Measurements from ENCODE around the gene SIGMAR1. TPM values are rescaled to one million over a fixed set of nuclear protein-coding genes. Genes with fewer than 3 reads are reported as not detected.
A peak's percentile ranks its signal among the peaks of the same experiment; 100 is the strongest.

SIGMAR1 gene
- total and polyA plus RNA-seq, 3 donors from 2014 or later = 50.3 to 92.4 (median 87.1) TPM

DNA sequence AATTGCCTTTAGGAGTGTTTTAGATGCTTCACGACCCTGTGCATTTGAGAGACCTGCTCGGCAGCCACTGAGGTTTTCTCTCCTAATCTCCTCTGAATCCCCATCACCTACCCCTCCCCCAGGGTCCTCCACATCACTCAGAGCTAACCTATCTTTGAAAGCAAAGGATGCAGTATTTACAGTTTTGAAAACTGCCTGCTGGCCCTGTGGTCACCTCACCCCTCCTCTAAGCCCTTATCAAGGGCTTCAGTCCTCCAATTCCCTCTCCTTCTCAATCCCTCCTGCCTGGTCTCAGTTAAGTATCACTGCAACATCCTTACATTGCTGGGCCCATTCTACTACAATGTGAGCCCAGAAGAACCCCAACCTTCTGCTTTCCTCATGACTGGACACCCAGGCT, 30.3 kb downstream of the SIGMAR1 start:
- DNase-seq = no peak
- TF ChIP-seq POLR2A (IDR thresholded peaks at IDR 0.05) (no peak), CTCF (IDR thresholded peaks at IDR 0.05) (no peak)
- Histone ChIP-seq H3K4me1 (peaks cover 7% of the 10 kb centered on the region), H3K4me3 (no peak overlapping the region), H3K36me3 (ENCODE audit: low read depth, missing control alignments) (no peaks in the 10 kb centered on the region), H3K27me3 (no peaks in the 10 kb centered on the region), H3K9me3 (no peaks in the 10 kb centered on the region), H3K27ac (no peak overlapping the region)
- 69 to 78% methylated on average over 2 of the region's 2 CpGs for WGBS, 2 donors
- intact Hi-C loops (cut with DNase I; ENCODE audit: low total_unique reads) = no loop called here

DNA sequence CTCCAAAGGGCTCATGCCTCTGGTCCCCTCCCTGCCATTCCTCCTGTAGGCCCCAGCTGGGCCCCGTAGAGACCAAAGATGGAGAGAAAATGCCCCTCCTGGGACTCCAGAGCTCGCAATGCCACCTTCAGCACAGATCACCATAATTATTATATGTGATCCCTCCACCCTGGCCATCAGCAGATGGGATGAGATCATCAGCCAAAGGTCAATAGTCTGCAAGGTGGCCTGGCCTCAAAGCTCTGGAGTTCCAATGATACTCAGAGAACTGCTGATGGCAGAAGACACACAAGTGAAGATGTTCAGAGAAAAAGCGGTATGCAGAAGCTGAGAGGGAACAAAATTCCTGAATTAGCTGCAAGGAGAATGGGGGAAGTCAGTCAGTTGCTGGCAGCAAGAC, 30.7 kb downstream of the SIGMAR1 start:
- no peak overlapping the region for H3K4me3 ChIP-seq
- intact Hi-C loops (cut with DNase I; ENCODE audit: low total_unique reads) = no loop called here

DNA sequence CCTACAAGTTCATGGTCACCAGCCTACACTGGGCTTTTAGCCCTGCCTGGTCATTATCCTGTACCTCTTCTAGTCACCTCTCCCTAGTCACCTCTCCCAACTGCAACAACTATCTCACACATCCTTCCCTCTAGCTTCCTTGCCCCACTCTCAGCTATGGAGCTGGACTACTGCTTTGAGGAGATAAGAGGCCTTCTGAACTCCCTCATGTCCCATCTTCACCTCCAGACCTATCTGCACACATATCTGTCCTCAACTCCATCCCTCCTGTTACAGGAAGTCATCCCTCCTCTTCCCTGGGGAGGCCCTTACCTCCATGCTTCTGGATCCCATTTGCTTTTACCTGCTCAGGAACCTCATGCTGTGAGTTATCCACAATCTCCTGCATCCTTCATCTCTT, 31.4 kb downstream of the SIGMAR1 start:
- Histone ChIP-seq H3K27me3 (no peaks in the 10 kb centered on the region), H3K27ac (no peak overlapping the region), H3K36me3 (ENCODE audit: low read depth, missing control alignments) (no peaks in the 10 kb centered on the region), H3K4me3 (no peak overlapping the region), H3K9me3 (no peaks in the 10 kb centered on the region), H3K4me1 (peaks cover 3% of the 10 kb centered on the region)
- no peak for DNase-seq
- intact Hi-C loops (cut with DNase I; ENCODE audit: low total_unique reads) = no loop called here
- no peak for TF ChIP-seq POLR2A (IDR thresholded peaks at IDR 0.05)
- TF ChIP-seq CTCF (IDR thresholded peaks at IDR 0.05) = no peak

More for the DNA sequence above, 30.7 kb downstream of the SIGMAR1 start:
- Histone ChIP-seq H3K27me3 (no peaks in the 10 kb centered on the region), H3K36me3 (ENCODE audit: low read depth, missing control alignments) (no peaks in the 10 kb centered on the region), H3K9me3 (no peaks in the 10 kb centered on the region), H3K27ac (no peak overlapping the region), H3K4me1 (peaks cover 6% of the 10 kb centered on the region)
- WGBS, 2 donors = 86 to 95% methylated on average over 2 to 3 of the region's 3 CpGs
- no peak for DNase-seq
- TF ChIP-seq POLR2A (IDR thresholded peaks at IDR 0.05) (no peak), CTCF (IDR thresholded peaks at IDR 0.05) (no peak)

DNA sequence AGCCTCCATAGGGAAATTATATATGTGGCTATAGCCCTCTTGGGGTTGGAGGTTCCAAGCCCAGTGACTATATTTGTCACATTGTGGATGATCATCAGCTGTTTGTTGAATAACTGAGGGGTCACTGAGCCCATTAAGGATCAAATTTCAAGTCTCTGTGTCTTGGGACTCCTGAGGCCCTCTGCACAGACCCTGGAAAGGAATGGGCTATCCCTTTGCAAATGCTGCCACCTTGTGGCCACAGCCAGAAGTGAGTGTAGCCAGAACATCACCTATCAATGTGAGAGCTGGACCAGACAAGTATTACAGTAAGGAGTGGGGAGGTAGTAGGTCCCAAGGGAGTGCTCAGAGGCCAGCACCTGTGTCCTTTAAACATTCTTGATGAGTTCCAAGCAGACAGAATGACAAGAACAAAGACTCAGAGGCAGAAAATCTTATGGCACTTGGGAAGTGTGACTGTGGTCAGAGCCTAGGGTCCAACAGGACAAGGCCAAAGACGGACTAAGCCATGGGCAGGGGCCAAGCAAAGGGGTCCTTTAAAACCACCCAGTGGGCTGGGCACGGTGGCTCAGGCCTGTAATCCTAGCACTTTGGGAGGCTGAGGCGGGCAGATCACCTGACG, 33.9 kb downstream of the SIGMAR1 start:
- no peaks in the 10 kb centered on the region for H3K36me3 ChIP-seq (ENCODE audit: low read depth, missing control alignments)
- no peak overlapping the region for H3K4me3 ChIP-seq
- no peak for TF ChIP-seq POLR2A (IDR thresholded peaks at IDR 0.05)
- TF ChIP-seq CTCF (IDR thresholded peaks at IDR 0.05) = peak; percentile 84 to 94 (median 90)
- H3K4me1 ChIP-seq = no peaks in the 10 kb centered on the region
- intact Hi-C loops (cut with DNase I; ENCODE audit: low total_unique reads) = no loop called here
- no peaks in the 10 kb centered on the region for H3K27me3 ChIP-seq
- no peak overlapping the region for H3K27ac ChIP-seq
- WGBS, 2 donors = 75 to 88% methylated on average over 2 to 4 of the region's 4 CpGs
- no peaks in the 10 kb centered on the region for H3K9me3 ChIP-seq
- peak; percentile 93 for DNase-seq

- DNase-seq = no peak
- TF ChIP-seq POLR2A (IDR thresholded peaks at IDR 0.05) (no peak), CTCF (IDR thresholded peaks at IDR 0.05) (no peak)
- Histone ChIP-seq H3K27ac (no peak overlapping the region), H3K4me1 (no peaks in the 10 kb centered on the region), H3K36me3 (ENCODE audit: low read depth, missing control alignments) (no peaks in the 10 kb centered on the region), H3K9me3 (no peaks in the 10 kb centered on the region), H3K27me3 (no peaks in the 10 kb centered on the region), H3K4me3 (no peak overlapping the region)
- 84 to 90% methylated on average over 6 of the region's 6 CpGs for WGBS, 2 donors
- intact Hi-C loops (cut with DNase I; ENCODE audit: low total_unique reads) = no loop called here
Measured at GRCh38 chr9:34601937-34602573, 35.5 kb downstream of the SIGMAR1 start.

Data from testis (tissue), 3 donors.